NCI-H2227 (cell line): ENCODE data around the gene MAFG.
A peak's percentile ranks its signal among the peaks of the same experiment; 100 is the strongest.

Source experiments
- DNase-seq: peaks from one replicate; lab custom pipeline; 2025; ENCODE audit not compliant: unreplicated experiment; lab: John Stamatoyannopoulos, UW

Gene MAFG

DNA sequence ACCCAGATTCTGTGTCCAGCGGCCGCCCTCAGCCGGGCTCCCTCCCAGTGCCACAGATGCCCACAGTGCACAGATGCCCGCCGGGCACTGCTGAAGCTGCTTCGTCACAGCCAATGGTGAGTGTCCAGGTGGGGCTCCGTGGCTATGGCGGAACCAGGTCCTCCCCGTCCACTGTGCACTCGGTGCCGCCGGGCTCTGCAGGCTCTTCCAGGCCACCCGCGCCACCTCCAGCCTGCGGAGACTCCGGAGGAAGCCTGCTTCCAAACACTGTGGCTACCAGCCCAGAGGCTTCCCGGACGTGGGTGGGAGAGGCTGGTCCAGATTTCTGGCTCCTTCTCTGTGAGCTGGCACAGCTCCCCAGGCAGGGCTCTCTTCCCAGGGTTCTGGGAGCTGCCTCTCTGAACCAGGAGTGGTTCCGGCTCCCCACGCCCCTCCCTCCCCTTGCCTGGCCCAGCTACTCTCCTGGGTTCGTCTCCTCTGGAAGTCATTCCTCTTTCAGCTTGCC, 12.4 kb upstream of the MAFG start:
- no peak for DNase-seq

GRCh38 chr17:81939218-81939617, 11.7 kb upstream of the MAFG start:
- DNase-seq, result no peak

DNA sequence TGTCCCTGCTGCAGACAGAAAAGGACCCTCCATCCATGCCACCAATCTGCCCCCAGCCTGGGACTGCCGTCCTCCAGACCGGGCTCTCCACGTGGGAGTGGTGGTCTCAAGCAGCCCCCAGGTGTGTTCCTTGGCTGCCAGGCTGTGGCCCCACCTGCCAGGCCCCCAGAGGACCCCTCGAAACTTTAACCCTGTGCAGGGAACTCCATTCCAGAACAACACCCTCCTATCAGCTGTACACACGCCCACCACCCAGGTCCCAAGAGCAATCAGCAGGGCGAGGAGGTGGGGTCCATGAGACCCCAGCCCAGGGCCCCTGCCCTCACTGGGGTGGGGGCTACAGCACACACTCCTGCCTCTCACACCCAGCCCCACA, 8.2 kb upstream of the MAFG start:
- DNase-seq, result no peak

DNA sequence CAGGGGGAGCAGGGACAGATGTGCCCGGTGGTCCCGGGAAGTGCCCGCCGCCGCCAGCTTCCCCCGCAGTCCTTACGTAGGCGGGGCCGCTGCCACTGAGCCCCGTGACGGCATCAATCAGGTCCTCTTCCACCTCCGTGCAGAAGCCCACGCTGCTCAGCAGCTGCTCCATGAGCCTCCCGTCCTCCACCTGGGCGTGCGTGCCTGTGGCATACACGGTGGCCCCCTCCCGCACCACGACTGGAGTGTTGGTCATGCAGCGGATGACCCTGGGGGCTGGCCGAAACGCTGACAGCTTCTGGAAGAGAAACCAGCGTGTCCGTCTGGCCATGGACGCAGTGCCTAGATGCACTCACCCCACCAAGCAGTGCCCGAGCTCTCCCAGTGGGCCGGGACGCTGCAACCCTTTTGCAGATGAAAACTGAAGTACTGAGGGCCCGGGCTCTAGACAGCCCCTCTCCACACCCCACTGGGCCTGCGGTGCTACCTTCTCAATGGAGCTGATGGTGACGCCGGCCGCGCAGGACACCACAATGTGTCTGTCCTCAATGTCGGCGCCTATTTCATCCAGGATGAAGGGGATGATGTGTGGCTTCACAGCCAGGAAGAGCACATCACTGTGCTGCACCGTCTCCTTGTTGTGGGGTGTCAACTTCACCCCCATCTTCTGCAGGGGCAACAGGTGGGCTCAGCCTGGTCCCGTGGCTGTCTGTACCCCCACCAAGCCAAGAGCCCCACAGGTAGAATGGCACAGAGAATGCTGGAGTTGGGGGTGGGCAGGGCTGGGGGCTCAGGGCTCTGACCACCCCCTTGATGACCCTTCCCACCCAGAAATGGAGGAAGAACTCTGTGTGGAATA, 7.5 kb upstream of the MAFG start:
- no peak for DNase-seq

DNA sequence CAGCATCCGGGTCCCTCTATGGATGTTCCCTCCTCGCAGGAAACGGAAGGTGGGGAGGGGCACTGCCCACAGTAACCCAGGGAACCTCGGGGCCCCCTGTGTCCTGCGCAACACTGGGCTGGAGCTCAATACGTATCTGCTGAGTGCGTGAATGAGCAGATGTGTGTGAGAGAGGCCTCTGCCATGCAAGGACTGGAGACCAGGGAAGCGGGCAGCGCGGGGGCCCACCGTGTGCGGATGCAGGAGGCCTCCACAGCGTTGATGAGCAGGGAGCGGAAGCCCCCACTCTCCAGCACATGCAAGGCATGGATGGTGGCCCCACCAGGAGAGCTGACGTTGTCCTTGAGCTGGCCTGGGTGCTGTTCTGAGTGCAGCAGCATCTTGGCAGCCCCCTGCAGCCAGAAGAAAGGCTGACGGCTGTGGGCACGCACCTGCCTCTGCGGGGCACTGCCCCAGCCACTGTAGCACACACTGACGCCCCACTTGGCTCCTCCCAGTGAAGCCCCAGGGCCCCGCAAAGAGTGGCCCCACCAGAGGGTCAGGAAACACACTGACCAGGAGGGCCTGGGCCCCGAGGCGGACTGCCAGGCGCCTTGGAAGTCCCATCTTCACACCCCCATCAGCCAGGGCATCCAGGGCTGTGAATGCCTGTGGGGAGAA, 6.7 kb upstream of the MAFG start:
- DNase-seq, result no peak

DNA sequence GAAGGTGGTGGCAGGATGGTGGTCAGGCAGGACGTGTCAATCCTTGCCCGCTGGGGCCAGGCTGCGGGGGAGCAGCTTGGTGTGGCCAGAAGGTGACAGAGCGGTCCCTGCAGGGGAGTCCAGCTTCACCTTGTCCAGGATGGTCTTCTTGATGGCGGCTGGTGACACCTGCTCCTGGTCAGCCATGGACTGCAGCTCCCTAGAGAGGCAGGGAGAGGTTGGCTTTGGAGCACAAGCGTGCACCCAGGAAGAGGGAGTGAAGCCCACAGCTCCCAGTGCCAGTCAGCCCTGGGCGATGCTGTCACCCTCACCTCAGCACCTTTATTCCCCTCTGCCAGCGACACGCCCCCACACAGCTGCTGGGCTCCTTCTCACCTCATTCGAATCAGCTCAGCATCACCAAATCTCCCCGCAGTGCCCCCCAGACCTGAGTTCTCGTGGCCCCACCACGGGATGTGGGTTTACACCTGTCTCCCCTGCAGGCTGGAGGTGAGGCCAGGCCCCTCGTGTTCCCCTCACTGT, 5.7 kb upstream of the MAFG start:
- DNase-seq, result no peak

DNA sequence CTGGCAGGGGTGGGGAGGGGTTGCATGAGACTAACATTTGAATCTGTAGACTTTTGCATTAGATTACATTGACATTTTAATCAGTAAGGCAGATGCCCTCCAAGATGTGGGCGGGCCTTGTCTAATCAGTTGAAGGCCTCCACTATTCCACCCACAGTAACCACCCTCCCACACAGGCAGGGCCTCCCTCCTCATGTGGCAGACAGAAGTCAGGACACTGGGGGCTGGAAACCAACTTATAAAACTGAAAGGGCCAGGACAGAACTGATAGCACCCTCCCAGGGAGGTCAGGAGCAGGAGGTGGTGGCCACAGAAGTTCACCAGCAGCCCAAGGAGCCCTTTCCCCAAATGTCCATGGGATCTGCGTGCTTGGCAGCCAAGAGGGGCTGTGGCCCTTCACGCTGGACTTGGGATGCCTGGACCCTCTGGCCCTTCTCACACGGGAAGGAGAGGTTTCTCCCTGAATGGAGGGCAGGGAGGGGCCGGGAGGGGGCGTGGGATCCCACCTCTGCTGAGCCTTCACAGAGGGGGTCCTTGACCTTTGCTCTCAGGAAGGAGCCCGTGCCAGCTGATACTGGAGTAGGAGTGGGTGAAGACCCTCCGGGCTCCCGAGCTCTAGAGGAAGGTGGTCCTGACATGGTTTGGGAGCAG, 4.9 kb upstream of the MAFG start:
- DNase-seq, result no peak

GRCh38 chr17:81931557-81932332, 4.2 kb upstream of the MAFG start:
- DNase-seq, result no peak

- DNase-seq, result no peak
Measured at GRCh38 chr17:81931189-81931556, 3.6 kb upstream of the MAFG start.

GRCh38 chr17:81930142-81931125, 2.9 kb upstream of the MAFG start:
- no peak for DNase-seq

DNA sequence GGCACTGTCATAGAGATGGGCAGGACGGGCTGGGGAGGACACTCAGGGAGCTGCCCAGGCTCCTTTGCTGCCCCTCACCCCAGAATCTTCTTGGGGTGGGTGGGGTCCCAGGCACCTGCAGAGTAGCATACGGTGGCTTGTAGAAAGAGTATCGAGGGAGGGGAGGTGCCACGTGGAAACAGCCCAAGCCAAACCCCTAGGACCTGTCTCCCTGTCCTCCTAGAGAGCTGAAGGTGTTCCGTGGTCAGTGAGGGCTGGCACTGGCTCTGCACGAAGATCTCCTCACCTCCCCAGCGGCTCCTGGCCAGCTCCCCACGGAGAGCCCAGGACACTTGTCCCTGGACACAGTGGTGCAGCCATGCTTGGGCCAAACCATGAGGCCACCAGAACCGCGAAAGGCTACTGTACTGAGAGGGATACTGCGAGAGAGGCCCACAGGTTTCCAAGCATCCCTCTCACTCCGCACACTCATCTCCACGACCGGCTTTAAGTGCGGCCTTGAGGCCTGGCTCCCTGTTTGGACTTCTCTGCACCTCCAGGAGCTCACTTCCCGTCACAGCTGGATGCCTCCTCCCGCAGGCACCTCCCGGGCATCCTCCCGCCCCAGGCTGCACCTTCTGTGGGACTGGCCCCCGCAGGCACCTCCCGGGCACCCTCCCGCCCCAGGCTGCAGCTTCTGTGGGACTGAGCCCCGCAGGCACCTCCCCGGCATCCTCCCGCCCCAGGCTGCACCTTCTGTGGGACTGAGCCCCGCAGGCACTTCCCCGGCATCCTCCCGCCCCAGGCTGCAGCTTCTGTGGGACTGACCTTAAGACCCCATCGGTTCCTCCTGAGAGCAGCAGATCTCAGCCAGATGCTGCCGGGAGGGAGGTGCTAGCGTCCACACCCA, 2.0 kb upstream of the MAFG start:
- DNase-seq, result no peak

- DNase-seq, result peak; percentile 52
Measured at GRCh38 chr17:81928544-81929252, 1.2 kb upstream of the MAFG start.

DNA sequence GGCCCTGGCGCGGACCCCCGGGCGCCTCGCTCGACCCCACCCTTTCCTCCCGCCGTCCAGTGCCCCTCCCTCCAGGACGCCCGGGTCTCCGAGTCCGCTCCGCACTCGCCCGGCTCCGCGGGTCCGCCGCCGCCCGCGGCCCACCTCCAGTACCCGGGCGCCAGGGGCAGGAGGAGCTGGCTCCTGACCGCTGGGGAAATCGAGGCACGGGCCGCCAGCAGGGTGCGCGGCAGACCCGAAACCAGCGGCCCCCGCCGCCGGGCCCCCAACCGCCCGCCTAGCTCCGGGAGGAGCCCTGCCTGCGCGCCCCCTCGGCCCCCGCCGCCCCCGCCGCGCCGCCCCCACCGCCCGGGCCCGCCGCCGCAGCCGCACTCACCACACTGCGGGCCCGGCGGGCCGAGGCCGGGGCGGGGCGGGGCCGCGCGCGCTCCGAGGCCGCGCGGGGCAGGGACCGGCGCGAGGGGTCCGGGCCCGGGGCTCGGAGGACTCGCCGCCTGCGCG, 333 bp downstream of the MAFG start:
- DNase-seq, result no peak

- DNase-seq, result peak; percentile 58
Measured at GRCh38 chr17:81926451-81927151, 934 bp downstream of the MAFG start.

GRCh38 chr17:81925860-81926450, 1.6 kb downstream of the MAFG start:
- no peak for DNase-seq

DNA sequence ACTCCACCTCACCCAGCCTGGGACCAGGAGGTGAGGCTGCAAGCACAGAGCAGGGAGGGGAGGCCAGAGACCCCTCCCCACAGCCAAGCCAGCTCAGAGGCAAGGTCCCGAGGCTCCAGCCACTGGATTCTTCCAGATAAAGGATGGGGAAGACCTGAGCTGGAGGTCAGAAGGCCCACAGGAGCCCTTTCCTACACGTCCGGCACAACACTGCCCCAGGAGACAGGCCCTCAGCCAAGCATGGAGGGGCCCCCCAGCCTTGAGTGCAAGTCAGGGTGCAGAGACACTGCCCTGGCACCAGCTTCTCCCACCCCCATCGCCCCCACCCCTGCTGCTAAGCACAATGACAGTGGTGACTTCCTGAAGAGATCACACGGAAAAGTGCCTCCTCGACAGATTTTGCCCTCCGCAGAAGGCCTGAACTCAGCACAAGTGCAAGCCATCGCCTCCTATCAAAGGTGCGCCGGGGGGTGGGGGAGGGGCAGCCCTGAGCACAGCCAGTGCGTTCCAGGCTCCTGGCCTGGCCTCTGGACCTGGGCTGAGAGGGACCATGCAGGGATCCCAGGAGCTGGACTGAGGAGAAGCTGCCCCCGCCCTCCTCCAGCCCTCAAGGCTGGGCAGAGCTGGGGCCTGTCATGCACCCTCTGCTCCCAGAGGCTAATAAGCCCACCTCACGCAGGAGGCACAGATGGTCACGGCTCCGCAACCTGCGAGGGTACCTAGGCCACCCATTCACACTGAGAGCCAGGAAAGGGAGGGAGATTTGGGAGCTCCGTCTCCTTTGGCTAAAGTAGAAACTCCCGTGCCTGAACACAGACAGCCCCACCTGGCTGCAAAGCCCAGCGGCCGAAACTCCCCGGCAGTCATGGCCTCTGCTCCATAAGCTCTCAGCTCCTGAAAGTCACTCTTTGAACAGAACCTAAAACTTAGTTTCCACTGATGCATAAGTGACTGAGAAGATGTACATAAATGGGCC, 2.7 kb downstream of the MAFG start:
- no peak for DNase-seq
